NB4 (cell line): ENCODE data around the gene TMEM14A.

ENCODE experiments used
- CTCF ChIP-seq: IDR thresholded peaks from one replicate; pipeline ENCODE4 v1.5.1; 2012; ENCODE audit warnings: low read depth, low read length
- MYC ChIP-seq: IDR thresholded peaks from 2 replicates; pipeline ENCODE4 v1.6.1; 2011; ENCODE audit warnings: low read depth, low read length
- POLR2A ChIP-seq: IDR thresholded peaks from 2 replicates; pipeline ENCODE4 v1.6.1; 2011; ENCODE audit warnings: mild to moderate bottlenecking; ENCODE audit not compliant: insufficient read length; ENCODE audit errors: extremely low read depth

- no peak for TF ChIP-seq CTCF
- TF ChIP-seq POLR2A: no peak
- no peak for TF ChIP-seq MYC
Observed at GRCh38 chr6:52724042-52724405, 53.1 kb downstream of the TMEM14A start.
